DMS53 treated with DMSO at 0.1 percent for 48 hours (cell line): ENCODE results near the gene RNF149.
A peak's percentile ranks its signal among the peaks of the same experiment; 100 is the strongest.

Source experiments
- DNase-seq: peaks from one replicate; lab custom pipeline; 2025; ENCODE audit not compliant: unreplicated experiment; lab: John Stamatoyannopoulos, UW

RNF149 gene

DNA sequence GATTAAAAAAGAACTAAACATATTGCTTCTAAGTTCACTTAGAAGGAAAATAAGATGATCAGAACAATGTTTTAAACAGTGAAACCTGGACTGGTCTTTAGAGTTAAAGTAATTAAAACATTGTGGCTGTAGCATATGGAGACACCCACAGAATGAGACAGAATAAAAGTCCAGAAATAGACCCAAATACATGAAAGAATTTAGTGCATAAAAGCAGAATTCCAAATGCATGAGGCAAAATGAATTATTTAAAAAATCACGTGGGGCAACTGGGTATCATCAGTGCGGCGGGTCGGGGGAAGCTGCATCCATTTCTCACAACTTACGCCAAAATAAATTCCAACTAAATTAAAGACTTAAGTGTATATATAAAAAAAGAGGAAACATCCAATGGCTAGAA is 12.1 kb downstream of the RNF149 start:
- DNase-seq, result no peak

GRCh38 chr2:101295895-101296294 is 12.6 kb downstream of the RNF149 start:
- DNase-seq, result no peak

- no peak for DNase-seq
Observed at GRCh38 chr2:101294861-101295260, 13.6 kb downstream of the RNF149 start.

DNA sequence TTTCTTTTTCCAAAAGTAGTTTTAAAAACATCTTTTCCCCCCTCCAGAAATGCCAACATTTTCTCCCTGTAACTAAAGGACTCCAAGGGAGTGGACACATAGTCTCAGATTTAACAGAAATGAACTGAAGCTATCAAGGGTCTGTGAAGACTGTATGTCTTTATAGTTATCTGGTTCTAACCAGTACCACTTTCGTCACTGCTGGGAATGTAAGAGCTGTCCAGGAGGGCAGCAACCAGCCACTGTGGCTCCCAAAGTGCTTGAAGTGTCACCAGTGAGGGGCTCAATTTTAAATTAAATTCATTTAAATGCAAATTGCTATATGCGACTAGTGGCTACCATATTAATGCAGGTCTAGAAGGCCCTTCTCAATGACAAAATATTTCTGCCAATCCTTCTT is 15.0 kb downstream of the RNF149 start:
- no peak for DNase-seq

DNA sequence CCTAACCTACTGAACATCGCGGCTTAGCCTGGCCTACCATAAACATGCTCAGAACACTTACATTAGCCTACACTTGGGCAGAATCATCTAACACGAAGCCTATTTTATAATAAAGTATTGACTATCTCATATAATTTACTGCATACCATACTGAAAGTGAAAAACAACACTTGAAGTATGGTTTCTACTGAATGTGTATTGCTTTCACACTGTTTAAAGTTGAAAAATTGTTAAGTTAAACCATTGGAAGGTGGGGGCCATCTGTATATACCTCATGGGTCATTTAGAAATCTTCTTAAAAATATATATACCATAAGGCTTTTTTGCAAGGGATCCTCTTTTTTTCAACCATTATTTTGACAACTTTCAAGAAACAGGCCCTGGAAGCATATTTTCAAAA is 16.5 kb downstream of the RNF149 start:
- no peak for DNase-seq

GRCh38 chr2:101290711-101291110 is 17.8 kb downstream of the RNF149 start:
- no peak for DNase-seq

DNA sequence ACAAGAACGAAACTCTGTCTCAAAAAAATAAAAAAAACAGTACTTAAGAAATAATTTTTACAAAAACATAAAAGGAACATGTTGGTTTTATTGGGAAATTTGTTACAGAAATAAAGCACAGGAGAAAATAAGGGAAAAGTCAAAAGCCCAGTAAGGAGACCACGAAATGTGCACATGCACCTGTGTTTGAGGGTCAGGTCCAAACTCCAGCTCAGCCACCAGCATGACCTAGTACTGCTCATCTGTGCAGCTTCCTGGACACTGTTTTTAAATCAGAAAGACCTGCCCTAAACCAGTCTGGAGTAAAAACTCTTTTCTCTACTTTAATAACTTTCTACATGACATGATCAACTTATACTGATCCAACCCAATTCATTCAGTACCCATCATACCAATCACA is 21.2 kb downstream of the RNF149 start:
- DNase-seq, result no peak

DNA sequence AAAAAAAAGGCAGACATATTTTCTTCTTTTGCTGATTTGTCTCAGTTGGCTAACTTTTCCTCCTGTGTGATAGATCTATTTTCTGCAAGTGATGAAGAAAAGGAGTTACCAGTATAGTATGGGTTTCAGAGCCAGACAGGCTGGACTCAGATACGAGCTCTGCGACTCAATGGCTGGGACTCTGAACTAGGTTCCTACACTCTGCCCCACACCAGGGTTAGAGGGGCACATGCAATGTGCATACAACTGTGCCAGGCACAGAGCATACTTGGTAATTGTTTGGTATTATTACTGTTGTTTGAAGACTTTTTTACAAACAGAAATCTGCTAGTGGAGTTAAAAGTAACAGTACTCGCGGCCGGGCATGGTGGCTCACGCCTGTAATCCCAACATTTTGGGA is 21.8 kb downstream of the RNF149 start:
- no peak for DNase-seq

- no peak for DNase-seq
Observed at GRCh38 chr2:101282980-101283379, 25.5 kb downstream of the RNF149 start.

DNA sequence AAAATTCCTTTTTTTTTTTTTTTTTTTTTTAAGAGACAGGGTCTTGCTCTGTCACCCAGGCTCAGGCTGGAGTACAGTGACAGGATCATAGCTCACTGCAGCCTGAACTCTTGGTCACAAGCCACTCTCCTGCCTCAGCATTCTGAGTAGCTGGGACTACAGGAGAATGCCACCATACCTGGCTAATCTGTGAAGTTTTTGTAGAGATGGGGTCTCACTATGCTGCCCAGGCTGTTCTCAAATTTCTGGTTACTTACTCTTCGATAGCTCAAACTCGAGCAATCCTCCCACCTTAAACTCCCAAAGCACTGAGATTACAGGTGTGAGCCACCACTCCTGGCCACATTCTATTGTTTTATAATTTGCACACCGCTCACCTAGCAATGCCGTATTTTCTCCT is 27.0 kb downstream of the RNF149 start:
- DNase-seq, result no peak

- DNase-seq, result no peak
Observed at GRCh38 chr2:101278925-101279324, 29.6 kb downstream of the RNF149 start.

DNA sequence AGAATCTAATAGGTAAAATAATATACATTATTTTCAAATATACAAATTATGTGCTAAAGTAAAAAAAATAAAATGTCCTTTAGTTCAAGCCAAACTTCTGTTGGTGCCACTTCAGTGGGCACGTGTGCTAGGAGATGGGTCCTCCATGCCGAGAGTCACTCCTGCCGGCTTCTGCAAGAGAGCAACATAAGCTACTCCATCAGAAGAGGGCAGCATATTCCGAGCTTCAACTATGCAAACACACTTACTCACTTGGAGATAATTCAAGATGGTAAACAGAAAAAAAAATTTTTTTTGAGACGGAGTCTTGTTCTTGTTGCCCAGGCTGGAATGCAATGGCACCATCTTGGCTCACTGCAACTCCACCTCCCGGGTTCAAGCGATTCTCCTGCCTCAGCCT is 31.4 kb downstream of the RNF149 start:
- no peak for DNase-seq

GRCh38 chr2:101274142-101274541 is 34.4 kb downstream of the RNF149 start:
- no peak for DNase-seq

DNA sequence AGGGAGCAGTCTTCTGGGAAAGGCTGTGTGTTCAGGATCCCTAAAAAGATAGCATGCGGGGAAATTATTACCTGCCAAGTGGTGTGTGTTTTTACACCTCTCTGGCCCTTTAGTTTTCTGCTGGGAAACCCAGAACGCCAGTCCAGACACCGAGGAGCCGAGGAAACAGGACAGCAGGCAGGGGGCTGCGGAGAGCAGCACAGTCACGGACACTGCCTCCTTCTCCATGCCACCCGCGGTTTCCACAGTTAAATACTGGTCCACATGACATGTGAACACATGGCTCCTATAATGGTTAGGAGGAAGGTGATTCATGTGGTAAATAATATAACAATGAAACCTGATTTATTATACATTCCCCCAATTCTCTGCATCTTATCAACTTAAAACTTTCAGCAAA is 35.4 kb downstream of the RNF149 start:
- DNase-seq, result no peak

DNA sequence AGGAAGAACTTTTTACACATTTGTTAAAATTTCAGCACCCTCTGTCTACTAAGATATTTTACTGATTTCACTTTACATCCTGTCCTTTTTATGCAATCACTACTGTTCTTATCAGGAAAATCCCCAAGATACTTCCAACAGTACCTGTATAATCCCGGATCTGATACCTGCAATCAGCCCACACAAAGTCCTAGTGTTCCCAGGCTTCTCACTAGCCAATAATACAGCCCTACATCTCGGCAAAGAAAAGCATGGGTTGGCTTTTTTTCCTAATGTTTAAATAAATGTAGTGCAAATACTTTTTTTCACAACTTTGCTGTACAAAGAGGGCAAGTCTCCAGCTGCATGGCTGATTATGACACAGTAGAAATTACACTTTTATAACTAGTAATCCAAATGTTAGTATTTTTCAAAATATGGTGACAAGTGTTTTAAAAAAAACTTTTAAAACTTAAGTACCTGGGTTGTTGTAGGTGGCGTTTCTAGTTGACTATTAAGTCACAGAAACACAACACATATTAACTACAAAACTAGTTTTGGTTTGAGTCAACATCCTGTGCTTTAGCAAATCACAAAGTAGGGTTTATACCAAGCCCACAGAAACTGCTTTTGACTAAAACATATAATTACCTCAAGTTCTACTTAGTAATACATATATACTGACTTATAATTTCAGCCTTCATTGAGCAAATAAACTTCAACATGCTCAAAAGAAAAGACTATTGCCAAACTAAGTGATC is 36.3 kb downstream of the RNF149 start:
- DNase-seq, result no peak

DNA sequence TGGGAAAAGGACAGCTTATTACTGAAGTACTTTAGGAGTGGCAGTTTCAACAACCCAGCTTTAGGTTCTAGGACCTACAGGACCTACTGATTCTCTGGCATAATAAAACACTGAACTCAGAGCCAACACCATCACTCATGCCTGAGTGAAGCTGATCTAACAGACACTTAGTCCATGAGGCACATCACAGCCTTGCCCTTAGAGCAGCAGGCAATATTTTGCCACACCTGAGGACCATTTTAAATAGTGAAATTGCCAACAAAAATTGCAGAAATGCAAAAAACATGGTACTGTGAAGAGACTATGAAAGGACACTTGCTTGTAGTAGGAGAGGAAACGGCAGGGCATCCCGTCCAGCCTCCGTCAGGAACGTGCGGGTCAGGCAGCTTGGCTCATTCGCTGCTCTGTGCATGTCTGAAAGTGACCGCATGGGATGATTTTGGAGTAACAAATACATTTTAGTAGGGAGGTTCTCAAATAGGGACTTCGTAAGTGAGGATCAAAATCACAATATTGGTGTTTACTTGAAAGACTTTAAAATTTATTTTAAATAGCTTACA is 37.7 kb downstream of the RNF149 start:
- DNase-seq, result no peak

GRCh38 chr2:101267671-101268656 is 40.5 kb downstream of the RNF149 start:
- DNase-seq, result no peak

DNA sequence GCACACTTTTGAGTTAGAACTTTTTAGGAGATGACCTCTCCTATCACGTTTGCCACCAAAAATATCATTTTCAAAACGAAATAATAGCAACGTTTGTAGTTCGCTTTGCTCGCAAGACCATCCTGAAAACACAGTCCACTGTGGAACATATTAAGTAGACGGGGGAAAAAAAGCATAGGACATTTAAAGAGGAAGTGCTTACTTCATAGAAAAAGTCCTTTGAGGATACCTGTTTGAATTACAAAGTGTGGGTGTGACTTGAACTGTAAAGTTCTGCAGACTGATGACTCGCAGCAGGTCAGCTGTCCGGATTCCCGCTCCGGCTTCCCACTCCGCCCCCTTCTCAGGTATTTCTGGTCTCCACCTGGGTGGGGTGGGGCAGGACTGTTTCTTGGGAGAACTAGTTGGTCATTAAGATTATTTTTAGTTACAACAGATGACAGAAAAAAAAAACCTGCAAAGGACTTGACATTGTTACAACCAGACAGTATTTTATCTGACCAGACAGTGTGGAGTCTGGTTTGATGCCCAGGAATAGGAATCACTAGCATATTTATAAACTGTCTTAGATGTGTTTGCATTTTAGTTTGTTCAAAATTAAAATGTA is 42.5 kb downstream of the RNF149 start:
- no peak for DNase-seq

DNA sequence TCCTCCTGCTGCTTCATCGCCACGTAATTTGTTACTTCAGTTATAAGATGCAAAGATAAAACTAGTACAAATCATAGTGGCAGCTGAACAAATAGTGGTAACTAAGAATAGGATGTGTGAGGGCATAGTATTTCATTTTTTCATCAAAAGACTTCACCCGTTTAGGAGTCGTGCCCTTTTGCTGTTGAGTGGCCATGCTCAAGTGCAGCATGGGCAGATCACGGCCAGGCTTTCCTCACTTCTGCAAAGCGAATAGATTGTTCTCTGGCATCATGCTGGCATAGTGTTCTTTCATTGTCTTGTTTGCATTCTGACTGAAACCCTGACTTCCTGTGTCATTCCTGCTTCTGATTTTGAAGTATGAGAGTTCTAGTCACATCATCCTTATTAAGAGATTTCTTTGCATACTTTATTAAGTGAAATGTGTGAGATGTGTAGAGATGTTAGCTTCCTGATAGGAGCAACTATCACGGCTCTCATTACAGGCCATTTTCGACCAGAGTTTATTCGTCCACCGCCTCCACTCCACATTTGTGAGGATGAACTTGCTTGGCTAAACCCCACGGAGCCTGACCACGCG is 44.1 kb downstream of the RNF149 start:
- peak; percentile 36 for DNase-seq

- no peak for DNase-seq
Observed at GRCh38 chr2:101263377-101263800, 45.1 kb downstream of the RNF149 start.

DNA sequence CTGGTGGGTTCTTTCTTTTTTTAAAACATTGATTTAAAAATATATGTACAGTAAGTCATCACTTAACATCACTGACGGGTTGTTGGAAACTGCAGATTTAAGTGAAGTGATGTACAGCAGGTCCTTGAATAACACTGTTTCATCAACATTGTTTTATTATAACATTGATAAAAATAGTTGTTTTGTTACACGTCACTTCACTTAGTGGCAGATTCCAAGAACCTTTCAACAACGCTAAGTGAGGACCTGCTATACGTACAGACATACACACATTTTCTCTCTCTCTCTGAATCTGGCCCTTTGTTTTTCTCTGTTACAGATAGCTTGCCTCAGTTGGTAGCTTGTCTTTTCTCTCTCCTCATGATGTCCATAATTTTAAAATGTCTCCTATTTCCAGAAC is 46.4 kb downstream of the RNF149 start:
- DNase-seq, result no peak
